ENCODE results near the gene E2F6.
A peak's percentile ranks its signal among the peaks of the same experiment; 100 is the strongest.

Gene E2F6, protein sequence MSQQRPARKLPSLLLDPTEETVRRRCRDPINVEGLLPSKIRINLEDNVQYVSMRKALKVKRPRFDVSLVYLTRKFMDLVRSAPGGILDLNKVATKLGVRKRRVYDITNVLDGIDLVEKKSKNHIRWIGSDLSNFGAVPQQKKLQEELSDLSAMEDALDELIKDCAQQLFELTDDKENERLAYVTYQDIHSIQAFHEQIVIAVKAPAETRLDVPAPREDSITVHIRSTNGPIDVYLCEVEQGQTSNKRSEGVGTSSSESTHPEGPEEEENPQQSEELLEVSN

DNA sequence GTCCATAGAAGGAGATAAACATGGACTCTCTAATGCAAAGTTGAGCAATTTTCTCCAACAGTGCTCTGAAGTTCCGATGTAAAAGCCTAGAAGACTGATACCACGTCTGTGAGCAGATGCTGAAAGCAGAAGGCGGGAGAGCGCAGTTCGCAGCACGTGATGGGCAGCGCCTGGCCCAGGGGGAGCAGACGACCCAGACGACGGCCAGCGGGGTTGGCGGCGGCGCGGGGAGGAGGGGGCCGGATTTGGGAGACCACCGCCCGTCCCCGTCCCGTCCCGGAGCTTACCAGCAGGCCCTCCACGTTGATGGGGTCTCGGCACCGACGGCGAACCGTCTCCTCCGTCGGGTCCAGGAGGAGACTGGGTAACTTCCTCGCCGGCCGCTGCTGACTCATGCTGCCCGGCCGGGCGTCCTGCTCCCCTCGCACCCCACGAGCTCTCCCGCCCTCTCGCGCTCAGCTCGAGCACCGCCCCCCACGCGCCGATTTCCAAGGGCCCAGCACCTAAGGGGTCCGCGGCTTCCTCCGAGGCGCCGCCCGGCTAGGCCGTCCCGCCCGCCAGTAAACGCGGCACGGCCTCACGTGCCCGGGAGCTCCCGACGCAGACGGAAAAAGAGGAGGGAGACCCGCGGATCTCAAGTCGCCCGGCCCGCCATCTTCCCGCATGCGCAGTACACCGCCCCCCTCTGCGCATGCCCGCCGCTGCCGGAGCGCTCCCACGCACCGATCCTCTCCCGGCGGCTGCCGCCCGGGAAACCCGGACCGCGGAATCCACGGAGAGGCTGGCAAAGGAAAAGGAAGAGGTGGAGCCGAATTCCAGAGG, at the start of gene E2F6:
TSS of gene E2F6 (minus strand) at position 677 of the 822 bp plus-strand sequence. CDS start at position 395, 282 bp downstream.
- peak; percentile 97 for DNase-seq

DNA sequence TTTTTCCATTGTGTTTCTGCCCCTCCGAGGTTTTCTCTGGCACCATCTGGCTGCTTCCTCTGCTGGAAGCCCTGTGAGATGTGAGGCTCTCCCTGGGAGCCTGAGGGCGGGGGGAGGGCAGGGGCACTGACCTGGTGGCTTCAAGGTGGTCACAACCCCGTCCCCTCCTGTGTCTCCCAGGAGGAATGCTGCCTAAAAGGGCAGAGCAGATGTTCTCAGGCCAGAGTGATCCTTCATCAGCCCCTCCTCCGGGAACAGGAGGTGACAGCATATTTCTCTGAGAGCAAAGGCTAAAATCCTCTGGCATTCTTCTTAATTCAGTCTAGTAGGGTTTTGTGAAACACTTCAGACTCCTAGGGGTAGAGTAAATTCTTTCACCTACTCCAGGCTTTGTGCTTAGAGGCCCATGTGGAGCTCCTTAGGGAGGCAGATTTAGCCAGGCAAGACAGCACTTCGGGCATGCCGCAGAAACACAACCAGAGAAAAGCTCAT, 49.6 kb upstream of the E2F6 start:
- DNase-seq, result no peak

- DNase-seq, result no peak
Observed at GRCh38 chr2:11514904-11515303, 48.9 kb upstream of the E2F6 start.

GRCh38 chr2:11514081-11514730, 48.2 kb upstream of the E2F6 start:
- no peak for DNase-seq

DNA sequence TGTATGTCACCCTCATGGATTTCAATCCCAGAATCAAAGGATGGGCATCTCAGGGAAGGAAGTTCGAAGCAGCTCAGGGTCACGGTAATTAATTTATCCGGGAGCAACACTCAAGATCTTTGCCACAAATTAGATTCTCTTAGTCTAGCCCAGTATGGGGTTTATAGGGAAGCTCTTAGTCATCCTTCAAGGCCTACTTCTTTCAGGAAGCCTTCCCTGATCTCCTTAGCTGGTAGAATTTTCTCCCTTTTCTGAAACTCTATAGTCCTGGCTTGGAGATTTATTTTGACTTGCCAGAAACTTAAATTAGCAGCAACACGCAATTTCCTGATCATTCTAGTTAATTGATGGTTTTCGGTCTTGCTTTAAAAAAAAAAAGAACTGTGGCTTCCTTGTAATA, 47.4 kb upstream of the E2F6 start:
- no peak for DNase-seq

- DNase-seq, result no peak
Observed at GRCh38 chr2:11512431-11512830, 46.5 kb upstream of the E2F6 start.

DNA sequence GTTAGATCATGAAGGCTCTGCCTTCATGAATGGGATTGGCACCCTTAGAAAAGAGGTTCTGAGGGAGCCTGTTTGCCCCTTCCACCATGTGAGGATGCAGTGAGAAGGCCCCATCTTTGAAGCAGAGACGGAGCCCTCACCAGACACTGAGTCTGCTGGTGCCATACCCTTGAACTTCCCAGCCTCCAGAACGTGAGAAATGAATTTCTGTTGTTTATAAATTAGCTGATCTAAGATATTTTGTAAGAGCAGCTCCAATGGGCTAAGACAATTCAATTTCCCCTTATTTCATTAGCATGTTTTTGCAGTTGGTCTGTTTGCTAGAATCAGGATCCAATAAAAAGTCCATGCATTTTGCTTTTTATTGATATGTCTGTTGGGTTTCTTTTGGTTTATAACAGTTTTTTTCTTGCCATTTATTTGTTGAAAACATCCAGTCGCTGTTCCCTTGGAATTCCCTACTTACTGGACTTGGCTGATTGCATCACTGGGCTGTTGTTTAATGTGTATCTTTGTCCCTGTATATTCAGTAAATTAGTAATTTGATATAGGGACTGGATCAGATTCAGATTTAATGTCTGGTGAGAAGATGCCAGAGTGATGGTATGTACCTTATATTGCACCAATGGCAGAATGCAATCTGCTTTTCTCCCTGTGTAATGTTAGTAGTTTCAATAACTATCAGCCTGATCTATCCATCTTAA, 43.8 kb upstream of the E2F6 start:
- no peak for DNase-seq

GRCh38 chr2:11508279-11508678, 42.3 kb upstream of the E2F6 start:
- no peak for DNase-seq

GRCh38 chr2:11507517-11507916, 41.6 kb upstream of the E2F6 start:
- no peak for DNase-seq

DNA sequence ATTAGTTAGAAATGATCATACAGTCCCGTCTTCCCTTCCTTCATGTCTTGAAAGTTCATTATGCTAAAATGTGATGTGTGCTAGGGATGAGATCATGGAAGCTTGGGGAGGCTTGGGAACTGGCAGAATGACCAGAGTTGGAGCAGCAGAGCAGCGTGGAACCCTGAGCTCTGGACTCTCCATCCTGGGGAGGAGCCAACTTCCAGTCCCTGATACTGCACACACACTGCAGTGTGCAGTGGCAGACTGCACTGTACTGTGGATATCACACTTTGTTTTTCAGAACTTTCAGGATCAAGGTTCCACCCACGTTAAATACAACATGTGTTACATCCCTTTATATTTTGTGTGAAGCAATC, 40.6 kb upstream of the E2F6 start:
- no peak for DNase-seq

- DNase-seq, result no peak
Observed at GRCh38 chr2:11505652-11506610, 40.0 kb upstream of the E2F6 start.

GRCh38 chr2:11503354-11503927, 37.5 kb upstream of the E2F6 start:
- DNase-seq, result no peak

DNA sequence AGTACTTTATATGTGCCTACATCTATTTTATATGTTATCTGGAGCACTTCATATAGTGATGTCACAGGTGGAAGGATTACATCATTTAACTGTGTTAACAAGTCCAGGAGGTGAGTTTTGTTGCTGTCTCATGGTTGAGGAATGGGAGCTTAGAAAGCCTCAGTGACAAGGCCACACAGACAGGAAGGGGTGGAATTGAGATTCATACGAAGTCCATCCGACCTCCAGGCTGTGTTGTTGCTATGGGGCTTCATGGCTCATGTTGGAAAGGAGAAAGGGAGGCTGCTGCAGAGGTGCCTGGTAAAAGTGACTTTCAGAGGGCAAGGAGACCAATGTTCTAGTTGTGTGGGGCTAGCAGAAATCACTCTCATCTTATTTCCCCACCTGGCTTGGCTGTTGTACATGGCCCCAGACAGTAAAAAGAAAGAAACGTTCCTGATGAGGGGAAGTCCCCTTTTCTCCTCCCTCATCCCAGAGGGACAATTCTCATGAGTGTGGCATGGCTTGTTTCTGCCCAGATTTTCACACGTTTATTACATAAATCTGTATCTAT, 36.9 kb upstream of the E2F6 start:
- DNase-seq, result no peak

GRCh38 chr2:11500702-11501303, 34.8 kb upstream of the E2F6 start:
- DNase-seq, result no peak

- no peak for DNase-seq
Observed at GRCh38 chr2:11499081-11499743, 33.3 kb upstream of the E2F6 start.

DNA sequence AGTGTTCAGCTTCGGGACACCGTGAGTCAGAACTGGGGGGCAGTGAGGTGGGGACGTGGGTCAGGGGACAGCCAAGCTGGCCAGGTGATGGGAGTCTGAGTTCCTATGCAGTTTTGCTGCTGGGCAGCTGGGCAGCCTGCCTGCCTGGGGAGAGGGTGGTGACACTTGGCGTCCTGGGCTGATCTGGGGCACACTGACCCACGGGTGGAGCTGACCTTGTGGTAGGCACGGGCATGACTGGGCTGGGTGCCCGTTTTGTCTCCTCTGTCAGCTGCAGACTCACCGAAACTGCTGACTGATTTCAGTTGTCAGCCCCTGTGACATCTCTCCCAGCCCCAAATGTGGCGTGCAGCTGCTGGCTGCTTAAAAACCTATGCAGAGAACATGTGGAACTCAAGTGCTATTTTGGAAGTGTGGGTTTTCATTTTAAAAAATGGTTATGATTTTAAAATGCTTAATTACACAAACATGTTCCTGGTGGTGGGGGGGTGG, 32.6 kb upstream of the E2F6 start:
- DNase-seq, result no peak

DNA sequence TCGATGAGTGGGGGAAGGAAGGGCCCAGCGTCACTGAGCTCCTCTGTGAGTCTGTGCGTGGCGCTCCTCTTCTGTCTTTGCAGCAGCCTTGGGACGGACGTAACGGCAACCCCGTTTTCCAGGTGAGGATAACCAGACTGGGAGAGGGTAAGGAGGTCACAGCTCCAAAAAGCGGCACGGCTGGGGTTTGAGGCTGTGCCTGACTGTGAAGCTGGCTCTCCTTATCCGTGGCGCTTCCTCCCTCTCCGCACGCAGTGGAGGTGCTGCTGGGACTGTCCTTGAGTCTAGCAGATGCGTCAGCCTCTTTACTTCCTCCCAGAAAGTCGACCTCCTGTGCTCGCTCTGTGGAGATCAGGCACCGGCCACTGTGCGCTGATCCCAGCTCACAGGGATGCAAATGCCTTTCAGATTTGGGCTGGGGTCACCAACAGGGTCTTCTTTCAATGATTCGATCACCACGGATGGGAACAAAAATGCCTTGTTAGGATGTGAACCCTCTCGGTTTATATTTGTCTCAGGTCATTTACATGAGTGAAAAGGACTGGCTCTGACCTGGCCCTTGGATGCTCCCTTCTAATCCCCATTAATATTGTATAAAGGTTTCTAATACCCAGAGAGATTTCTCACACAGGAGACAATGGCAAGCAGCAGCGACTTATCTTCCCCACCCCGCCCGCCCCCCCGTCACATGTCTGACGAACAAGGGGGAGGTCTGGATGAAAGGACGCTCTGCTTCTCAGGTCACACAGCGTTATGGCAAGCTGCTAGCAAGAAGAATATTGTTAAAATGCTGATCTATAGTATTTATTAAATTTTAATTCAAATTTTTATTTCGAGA, 30.1 kb upstream of the E2F6 start:
- peak; percentile 19 for DNase-seq

GRCh38 chr2:11494310-11494709, 28.3 kb upstream of the E2F6 start:
- peak; percentile 17 for DNase-seq

GRCh38 chr2:11493282-11493681, 27.3 kb upstream of the E2F6 start:
- peak; percentile 15 for DNase-seq
